ENCODE measurements around the gene UCN3. TPM values are rescaled to one million over a fixed set of nuclear protein-coding genes. Genes with fewer than 3 reads are reported as not detected.

The UCN3 gene
- total RNA-seq, 2 experiments from 2014 or later, result not detected

DNA sequence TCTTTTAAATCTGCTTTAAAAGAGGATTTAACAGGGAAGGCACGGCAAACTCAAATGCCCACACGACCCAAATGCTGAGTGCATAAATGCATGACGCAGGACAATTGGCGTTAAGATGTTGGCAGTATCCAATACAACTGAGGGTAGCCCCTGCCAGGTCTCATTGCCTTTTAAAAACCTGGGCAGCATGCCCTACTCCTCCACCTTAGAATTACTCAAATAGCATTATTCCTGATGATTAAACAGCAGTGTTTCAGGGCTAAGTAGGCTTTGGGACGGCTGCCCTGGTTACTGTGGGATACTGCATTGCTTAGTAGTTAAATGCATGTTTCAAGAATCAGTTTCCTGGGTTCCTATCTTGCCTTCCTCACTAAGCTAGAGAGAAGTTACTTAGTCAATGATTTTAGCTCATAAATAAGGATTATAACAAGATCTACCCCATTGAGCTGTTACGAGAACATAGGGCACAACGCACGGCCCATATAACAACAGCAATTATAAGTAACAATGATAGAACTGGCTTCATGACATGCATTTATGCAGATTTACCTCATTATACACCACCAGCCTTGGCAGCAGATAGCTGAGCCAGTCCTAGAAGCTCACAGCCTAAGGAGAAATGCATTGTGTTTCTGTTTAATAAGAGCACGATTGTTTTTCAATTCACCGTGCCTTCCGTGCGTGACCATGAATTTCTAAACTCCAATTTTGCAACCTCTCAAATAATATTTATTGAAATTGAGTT lies 32.0 kb downstream of the UCN3 start:
- H3K36me3 ChIP-seq (ENCODE audit: insufficient read depth, low read length), result no peaks in the 10 kb centered on the region
- no peak for DNase-seq
- H3K4me3 Mint-ChIP-seq, result no peak overlapping the region
- H3K9me3 Mint-ChIP-seq, result peaks cover 2% of the 10 kb centered on the region
- peaks cover 4% of the 10 kb centered on the region in 2 experiments for H3K9me3 ChIP-seq (ENCODE audit: control insufficient read depth in 1 of 2, insufficient read depth in 1 of 2, low read length in 2 of 2)
- intact Hi-C loops (cut with DNase I, micrococcal nuclease), result no loop called here
- no peak for TF ChIP-seq CTCF (IDR thresholded peaks at IDR 0.05)
- no peaks in the 10 kb centered on the region for H3K4me1 ChIP-seq (ENCODE audit: insufficient read depth, low read length)
- no peaks in the 10 kb centered on the region for H3K4me1 Mint-ChIP-seq (ENCODE audit: low read depth)
- H3K27me3 ChIP-seq (ENCODE audit: control insufficient read depth in 1 of 2, insufficient read depth in 2 of 2, low read length in 2 of 2), result peaks cover 0 to 8% of the 10 kb centered on the region in 2 experiments
- H3K27ac ChIP-seq (ENCODE audit: low read depth in 1 of 2, low read length in 2 of 2), result no peak overlapping the region
- ChIA-PET CTCF (interaction anchor here (1.2 kb wide), 1 partner anchor 12 kb away, joined by 4 read pairs; no protein-coding TSS in a partner anchor), POLR2A (no interaction called here)
- H3K27me3 Mint-ChIP-seq, result peaks cover 18% of the 10 kb centered on the region
- H3K27ac Mint-ChIP-seq, result no peak overlapping the region
- H3K36me3 Mint-ChIP-seq (ENCODE audit: low read depth), result no peaks in the 10 kb centered on the region
- ATAC-seq (ENCODE audit: poor library complexity), result no peak
- H3K4me3 ChIP-seq (ENCODE audit: low read length), result no peak overlapping the region

DNA sequence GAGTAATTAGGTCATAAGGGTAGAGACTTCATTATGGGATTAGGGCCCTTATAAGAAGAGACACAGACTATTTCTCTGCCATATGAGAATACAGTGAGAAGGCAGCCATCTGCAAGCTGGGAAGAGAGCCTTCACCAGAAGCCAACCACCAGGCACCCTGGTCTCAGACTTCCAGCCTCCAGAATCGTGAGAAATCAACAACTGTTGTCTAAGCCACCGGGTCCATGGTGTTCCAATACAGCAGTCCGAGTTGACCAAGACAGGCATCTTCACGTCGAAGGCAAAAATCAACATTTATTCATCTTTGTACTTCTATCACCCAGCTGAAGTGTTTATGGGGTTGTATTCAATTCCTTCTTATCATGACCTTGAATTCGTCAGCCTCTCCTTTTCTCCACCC lies 34.6 kb downstream of the UCN3 start:
- no peaks in the 10 kb centered on the region for H3K4me1 Mint-ChIP-seq (ENCODE audit: low read depth)
- CTCF ChIA-PET, result interaction anchor here (1.2 kb wide), 1 partner anchor 15 kb away, joined by 3 read pairs; no protein-coding TSS in a partner anchor
- no peaks in the 10 kb centered on the region for H3K36me3 ChIP-seq (ENCODE audit: insufficient read depth, low read length)

DNA sequence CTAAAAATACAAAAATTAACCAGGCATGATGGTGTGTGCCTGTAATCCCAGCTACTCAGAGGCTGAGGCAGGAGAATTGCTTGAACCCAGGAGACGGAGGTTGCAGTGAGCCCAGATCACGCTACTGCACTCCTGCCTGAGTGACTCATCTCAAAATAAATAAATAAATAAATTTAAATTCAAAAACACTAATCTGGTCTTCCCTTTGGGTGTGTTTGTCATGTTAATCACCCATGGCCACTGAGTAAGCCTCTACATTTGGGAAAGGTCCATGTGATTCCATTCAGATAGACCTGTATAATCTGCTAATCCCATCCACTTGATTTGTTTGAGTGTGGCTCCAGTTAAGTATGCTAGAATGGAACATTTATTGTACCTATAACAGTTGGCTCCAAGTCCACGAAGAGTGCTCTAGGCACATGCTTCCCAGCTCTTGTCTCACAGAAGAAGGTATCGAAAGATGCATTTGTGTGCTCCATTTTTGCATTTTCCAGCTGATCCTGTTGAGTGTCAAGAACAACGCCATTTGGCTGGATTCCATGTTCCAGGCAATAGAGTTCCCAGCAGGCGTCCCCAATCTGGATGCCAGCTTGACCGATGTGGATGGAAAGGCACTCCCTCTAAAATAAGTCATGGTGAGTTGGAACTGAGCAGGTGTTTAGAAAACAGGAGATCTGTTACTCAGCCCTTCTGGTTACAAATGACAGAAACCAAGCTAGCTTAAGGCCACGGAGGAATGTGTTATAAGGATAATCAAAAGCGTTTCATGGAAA lies 35.9 kb downstream of the UCN3 start:
- peaks cover 12% of the 10 kb centered on the region for H3K27me3 Mint-ChIP-seq
- H3K36me3 Mint-ChIP-seq (ENCODE audit: low read depth), result no peaks in the 10 kb centered on the region
- H3K27ac ChIP-seq (ENCODE audit: low read depth in 1 of 2, low read length in 2 of 2), result no peak overlapping the region
- no peaks in the 10 kb centered on the region for H3K36me3 ChIP-seq (ENCODE audit: insufficient read depth, low read length)
- CTCF ChIA-PET, result interaction anchor here (0.5 kb wide), 1 partner anchor 452 kb away, joined by 3 read pairs; no protein-coding TSS in a partner anchor
- no peak for TF ChIP-seq CTCF (IDR thresholded peaks at IDR 0.05)
- POLR2A ChIA-PET, result no interaction called here
- H3K9me3 Mint-ChIP-seq, result no peaks in the 10 kb centered on the region
- H3K4me1 Mint-ChIP-seq (ENCODE audit: low read depth), result no peaks in the 10 kb centered on the region
- no peak for ATAC-seq (ENCODE audit: poor library complexity)
- H3K4me3 Mint-ChIP-seq, result no peak overlapping the region
- no peak overlapping the region for H3K4me3 ChIP-seq (ENCODE audit: low read length)
- H3K27ac Mint-ChIP-seq, result no peak overlapping the region
- H3K9me3 ChIP-seq (ENCODE audit: control insufficient read depth in 1 of 2, insufficient read depth in 1 of 2, low read length in 2 of 2), result no peaks in the 10 kb centered on the region
- intact Hi-C loops (cut with DNase I, micrococcal nuclease), result no loop called here
- H3K4me1 ChIP-seq (ENCODE audit: insufficient read depth, low read length), result no peaks in the 10 kb centered on the region
- H3K27me3 ChIP-seq (ENCODE audit: control insufficient read depth in 1 of 2, insufficient read depth in 2 of 2, low read length in 2 of 2), result peaks cover 0 to 8% of the 10 kb centered on the region in 2 experiments
- DNase-seq, result no peak

More for the DNA sequence above, 34.6 kb downstream of the UCN3 start:
- POLR2A ChIA-PET, result no interaction called here
- peaks cover 0 to 8% of the 10 kb centered on the region in 2 experiments for H3K27me3 ChIP-seq (ENCODE audit: control insufficient read depth in 1 of 2, insufficient read depth in 2 of 2, low read length in 2 of 2)
- intact Hi-C loops (cut with DNase I, micrococcal nuclease), result no loop called here
- Mint-ChIP-seq H3K27ac (no peak overlapping the region), H3K27me3 (peaks cover 18% of the 10 kb centered on the region), H3K4me3 (no peak overlapping the region), H3K36me3 (ENCODE audit: low read depth) (no peaks in the 10 kb centered on the region), H3K9me3 (no peaks in the 10 kb centered on the region)
- H3K9me3 ChIP-seq (ENCODE audit: control insufficient read depth in 1 of 2, insufficient read depth in 1 of 2, low read length in 2 of 2), result no peaks in the 10 kb centered on the region
- ATAC-seq (ENCODE audit: poor library complexity), result no peak
- H3K4me1 ChIP-seq (ENCODE audit: insufficient read depth, low read length), result no peaks in the 10 kb centered on the region
- no peak overlapping the region for H3K4me3 ChIP-seq (ENCODE audit: low read length)
- H3K27ac ChIP-seq (ENCODE audit: low read depth in 1 of 2, low read length in 2 of 2), result no peak overlapping the region
- no peak for TF ChIP-seq CTCF (IDR thresholded peaks at IDR 0.05)
- no peak for DNase-seq
